Sciatic nerve (tissue), 2 donors: Measurements from ENCODE around the gene VHLL. TPM values are rescaled to one million over a fixed set of nuclear protein-coding genes. Genes with fewer than 3 reads are reported as not detected.

Experiments
- ATAC-seq: fragments of 200-7000 bp; cut with Tn5 transposase; one replicate; pipeline ENCODE4 v1.9.1; 2020; ENCODE audit warnings: mild to moderate bottlenecking, moderate library complexity
- DNase-seq: peaks from one replicate; pipeline ENCODE4 v3.0.0-alpha.2; 2020; ENCODE audit warnings: low spot score
- intact Hi-C: fragments of 100-400 bp; cut with DNase I; formaldehyde crosslinking; loops from one replicate; pipeline ENCODE4 v1.14.2; 2022
- total RNA-seq: library from RNA; stranded (reverse); fragmentation: NEBNext Ultra II Directional; extraction: Animal tissue kit (Norgen Biotek cat#: 25700); gene quantifications from one replicate; pipeline ENCODE4 v1.2.1, GENCODE V29; 2021
- donor health status: DM: no; HTN: no; CAD: no.
- donor health status: DM: no; HTN: no; CAD: no.

VHLL gene
- total RNA-seq, 1 donor from 2014 or later = not detected

- ATAC-seq = no peak
- intact Hi-C loops = no loop called here
- DNase-seq = no peak
Measured at GRCh38 chr1:156293895-156294294, 5.2 kb downstream of the VHLL start.

GRCh38 chr1:156293098-156293434, 6.0 kb downstream of the VHLL start:
- intact Hi-C loops = no loop called here
- no peak for ATAC-seq
- DNase-seq = no peak

DNA sequence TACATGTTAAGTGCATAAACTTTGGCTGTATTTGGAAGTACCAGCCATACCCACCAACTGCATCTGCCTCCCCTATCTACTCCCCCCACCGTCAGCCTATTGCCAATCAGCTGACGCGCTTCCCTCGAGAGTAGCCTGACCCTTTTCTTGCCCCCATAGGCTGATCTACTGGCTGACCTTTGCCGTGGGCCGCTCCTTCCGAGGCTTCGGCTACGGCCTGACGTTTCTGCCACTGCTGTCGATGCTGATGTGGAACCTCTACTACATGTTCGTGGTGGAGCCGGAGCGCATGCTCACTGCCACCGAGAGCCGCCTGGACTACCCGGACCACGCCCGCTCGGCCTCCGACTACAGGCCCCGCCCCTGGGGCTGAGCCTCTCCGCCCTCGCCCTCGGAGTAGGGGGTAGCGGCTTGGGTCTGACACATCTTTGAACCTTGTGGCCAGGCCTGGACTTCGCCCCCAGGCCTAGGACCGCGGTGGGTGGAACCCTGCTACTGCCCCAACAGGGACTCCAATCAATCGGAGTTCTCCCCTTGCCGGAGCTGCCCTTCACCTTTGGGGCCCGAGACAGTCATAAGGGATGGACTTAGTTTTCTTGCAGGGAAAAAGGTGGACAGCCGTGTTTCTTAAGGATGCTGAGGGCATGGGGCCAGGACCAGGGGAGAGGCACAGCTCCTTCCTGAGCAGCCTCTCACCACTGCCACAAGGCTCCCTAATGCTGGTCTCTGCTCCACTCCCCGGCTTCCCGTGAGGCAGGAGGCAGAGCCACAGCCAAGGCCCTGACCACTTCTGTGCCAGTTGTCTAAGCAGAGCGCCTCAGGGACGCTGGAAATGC, 7.7 kb downstream of the VHLL start:
- intact Hi-C loops = no loop called here
- DNase-seq = peak; percentile 94
- peak; percentile 97 for ATAC-seq

- no peak for DNase-seq
Measured at GRCh38 chr1:156289857-156290256, 9.2 kb downstream of the VHLL start.

GRCh38 chr1:156286061-156286460, 13.0 kb downstream of the VHLL start:
- intact Hi-C loops = no loop called here
- DNase-seq (no peak), ATAC-seq (no peak)

More at GRCh38 chr1:156289857-156290256, 9.2 kb downstream of the VHLL start:
- intact Hi-C loops = no loop called here
- no peak for ATAC-seq

- intact Hi-C loops = no loop called here
- no peak for DNase-seq
- ATAC-seq = no peak
Measured at GRCh38 chr1:156285437-156285836, 13.7 kb downstream of the VHLL start.

GRCh38 chr1:156284757-156285156, 14.3 kb downstream of the VHLL start:
- DNase-seq (no peak), ATAC-seq (no peak)
- intact Hi-C loops = no loop called here

DNA sequence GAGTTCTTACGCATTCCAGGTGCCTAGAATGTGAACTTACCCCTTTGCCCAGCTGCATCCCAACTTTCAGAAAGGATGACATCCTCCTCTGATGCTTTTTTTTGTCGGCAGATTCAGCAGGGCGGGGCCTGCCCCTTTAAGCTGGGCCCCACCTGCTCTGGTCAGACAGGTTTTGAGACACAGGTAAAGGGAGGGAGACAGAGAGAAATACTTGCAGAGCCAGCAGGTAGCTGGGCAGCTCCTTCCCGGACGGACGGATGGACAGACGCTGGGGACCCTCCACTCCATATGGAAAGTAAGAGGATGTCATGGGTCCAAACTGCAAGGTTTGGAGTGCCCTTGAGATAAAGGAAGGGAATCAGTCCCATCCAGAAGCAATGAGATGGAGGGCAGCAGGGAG, 15.0 kb downstream of the VHLL start, which contains the start of gene TMEM79:
TMEM79 (plus strand) TSS at position 214 of the 400 bp plus-strand sequence. CDS start 902 bp downstream, outside the sequence.
- ATAC-seq (no peak), DNase-seq (no peak)
- intact Hi-C loops = no loop called here

DNA sequence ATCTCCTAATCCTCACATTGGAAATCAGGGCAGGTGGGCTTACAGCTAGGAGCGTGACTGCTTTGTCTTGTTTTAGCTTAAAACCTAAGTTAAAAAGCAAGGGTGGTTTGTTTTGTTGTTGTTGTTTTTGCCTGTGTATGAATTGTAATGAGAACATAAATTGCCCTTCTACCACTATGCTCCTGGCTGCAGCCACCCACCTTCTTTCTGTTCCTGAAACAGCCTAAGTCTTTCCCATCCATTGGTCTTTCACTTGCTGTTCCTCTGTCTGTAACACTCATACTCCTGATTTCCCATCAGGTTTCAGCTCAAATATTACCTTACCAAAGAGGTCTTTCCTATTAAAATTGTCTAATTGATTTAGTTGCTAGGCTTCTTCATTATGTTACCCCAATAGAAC, 15.6 kb downstream of the VHLL start:
- intact Hi-C loops = no loop called here
- DNase-seq (no peak), ATAC-seq (no peak)

GRCh38 chr1:156282479-156283222, 16.5 kb downstream of the VHLL start, which contains the start of gene SMG5:
Gene SMG5 (minus strand): TSS chr1:156282825. CDS start chr1:156282680, 145 bp downstream.
- peak; percentile 98 for DNase-seq
- ATAC-seq = peak; percentile 97
- intact Hi-C loops = no loop called here

DNA sequence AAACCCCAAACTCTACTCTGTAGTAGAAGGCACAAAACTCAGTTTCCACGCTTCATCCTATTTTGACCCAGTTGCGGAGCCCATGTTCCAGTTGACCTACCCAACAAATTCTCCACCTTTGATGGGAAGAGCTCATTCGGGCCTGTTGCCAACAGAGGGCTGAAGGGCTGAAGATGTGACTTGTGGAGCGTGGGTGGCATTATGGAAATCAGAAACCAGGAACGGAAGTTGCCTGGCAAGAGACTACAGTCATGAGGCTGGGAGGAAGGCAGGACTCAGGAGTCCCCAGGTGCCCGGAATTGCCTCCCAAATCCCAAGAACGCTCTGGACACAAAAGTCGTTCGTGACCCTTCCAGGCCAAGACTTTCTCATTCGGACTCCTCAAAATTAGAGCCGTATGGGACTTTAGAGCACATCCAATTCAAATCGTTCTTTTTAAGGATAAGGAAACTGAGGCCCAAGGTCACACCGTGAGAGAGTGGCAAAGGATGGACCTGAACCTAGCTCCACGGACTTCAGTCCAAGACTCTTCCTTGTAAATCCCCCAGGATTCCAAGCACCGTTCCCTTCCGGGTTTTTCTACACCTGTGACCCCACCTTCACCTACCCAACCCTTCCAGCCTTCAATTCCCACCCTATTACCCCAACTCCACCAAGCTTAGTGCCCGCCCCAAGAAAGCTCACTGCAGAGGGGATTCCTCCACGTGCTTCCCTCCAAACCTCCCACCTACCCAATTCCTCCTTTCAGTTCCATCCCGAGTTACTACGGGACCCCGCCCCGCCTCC, 17.2 kb downstream of the VHLL start:
- ATAC-seq = no peak
- intact Hi-C loops = no loop called here
- DNase-seq = no peak

DNA sequence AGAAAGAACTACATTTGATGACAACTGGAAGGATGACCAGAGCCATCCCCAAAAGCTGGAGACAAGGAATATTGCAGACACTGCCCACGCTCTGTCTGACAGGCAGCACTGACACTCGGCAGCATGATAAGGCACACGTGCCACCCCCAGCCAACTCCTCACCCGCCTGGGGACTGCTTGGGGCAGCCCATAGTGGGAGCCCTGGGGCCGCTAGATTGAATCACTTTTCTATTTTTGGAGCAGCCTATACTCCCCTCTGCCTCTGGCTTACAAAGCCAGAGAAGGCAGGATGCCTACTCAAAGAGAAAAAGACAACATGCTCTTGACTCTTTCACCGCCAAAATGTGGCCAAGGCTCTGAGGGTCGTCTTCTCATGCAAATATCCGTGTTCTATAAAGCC, 17.8 kb downstream of the VHLL start:
- intact Hi-C loops = no loop called here
- DNase-seq = no peak

GRCh38 chr1:156279837-156280236, 19.3 kb downstream of the VHLL start:
- intact Hi-C loops = no loop called here
- no peak for ATAC-seq
- DNase-seq = no peak

More for the DNA sequence above, 17.8 kb downstream of the VHLL start:
- ATAC-seq = no peak

GRCh38 chr1:156276966-156277381, 22.1 kb downstream of the VHLL start:
- DNase-seq (no peak), ATAC-seq (peak; percentile 72)
- intact Hi-C loops = no loop called here

GRCh38 chr1:156276532-156276931, 22.6 kb downstream of the VHLL start:
- peak; percentile 79 for ATAC-seq
- intact Hi-C loops = no loop called here
- no peak for DNase-seq

DNA sequence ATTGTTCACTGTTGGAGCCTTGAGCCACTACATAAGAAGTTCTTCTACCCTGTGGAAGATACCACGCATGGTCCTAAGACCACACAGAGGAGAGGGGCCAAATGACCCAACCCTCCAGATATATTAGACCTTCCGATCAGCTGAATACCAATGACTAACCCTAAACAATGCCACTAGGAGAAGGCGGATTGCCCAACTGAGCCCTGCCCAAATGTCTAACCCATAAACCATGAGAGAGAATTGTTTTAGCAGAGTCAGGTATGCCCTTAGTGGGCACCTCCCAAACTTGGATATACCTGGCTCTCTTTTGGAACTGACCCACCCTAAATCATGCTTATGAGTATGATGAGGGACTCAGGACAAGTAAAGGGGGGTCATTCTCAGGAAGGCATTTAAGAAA, 28.8 kb downstream of the VHLL start:
- intact Hi-C loops = no loop called here
- ATAC-seq = no peak
- DNase-seq = no peak

- intact Hi-C loops = no loop called here
- ATAC-seq (no peak), DNase-seq (no peak)
Measured at GRCh38 chr1:156268336-156268735, 30.8 kb downstream of the VHLL start.

DNA sequence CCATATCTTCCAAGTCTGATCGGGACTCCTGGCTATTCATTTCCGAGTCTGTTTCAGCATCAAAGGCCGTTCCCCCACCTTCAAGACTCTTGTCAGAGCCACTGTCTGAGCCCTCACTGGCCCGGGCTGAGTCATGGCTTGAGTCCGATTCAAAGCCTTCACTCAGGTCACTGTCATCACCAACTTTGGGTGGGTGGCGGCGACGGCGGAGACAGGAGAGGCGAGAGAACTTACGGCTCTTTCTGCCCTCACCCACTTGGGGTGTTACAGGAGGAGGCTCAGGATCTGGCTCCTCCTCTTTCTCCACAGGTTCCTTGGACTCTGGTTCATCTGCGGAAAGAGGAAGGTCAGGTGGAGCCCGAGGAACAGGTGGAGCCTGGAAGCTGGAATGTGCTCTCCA, 33.1 kb downstream of the VHLL start:
- intact Hi-C loops = no loop called here

DNA sequence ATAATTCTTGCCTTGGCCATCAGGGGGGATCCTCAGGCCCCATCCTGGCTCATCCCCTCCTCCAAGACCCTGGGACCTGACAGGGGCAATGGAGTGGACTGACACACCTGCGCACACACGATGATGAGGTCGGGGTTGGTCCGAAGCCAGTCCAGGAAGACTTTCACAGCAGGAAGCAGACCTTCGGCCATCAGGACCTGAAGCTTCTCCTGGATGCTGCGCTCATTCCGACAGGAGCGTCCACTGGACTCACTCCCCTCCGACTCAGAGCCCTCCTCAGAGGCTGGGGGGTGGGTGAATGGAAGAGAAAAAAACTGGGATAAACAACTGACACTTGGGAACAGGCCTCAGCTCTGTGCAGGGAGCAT, 35.8 kb downstream of the VHLL start:
- ATAC-seq = no peak
- intact Hi-C loops = no loop called here
- DNase-seq = no peak

More for the DNA sequence above, 33.1 kb downstream of the VHLL start:
- ATAC-seq (no peak), DNase-seq (no peak)
